ENCODE measurements around the gene STH.
"Not testable (repeated sequence)": the region's sequence is repeated elsewhere in the genome, so short reads cannot be mapped to it uniquely, and the experiment has no call there.

The STH gene

GRCh38 chr17:46019408-46019925 is 20.4 kb downstream of the STH start:
- peaks cover 13% of the 10 kb centered on the region for H3K36me3 Mint-ChIP-seq
- peaks cover 28% of the 10 kb centered on the region for H3K4me1 Mint-ChIP-seq
- peak overlapping the region; percentile 96 for H3K27ac Mint-ChIP-seq
- not testable (repeated sequence) for H3K9me3 Mint-ChIP-seq; DNase-seq (ENCODE audit: low spot score in 2 of 2); ATAC-seq
- peak overlapping the region; percentile 54 for H3K4me3 Mint-ChIP-seq

- Mint-ChIP-seq H3K27ac (peak overlapping the region; percentile 96), H3K36me3 (peaks cover 17% of the 10 kb centered on the region), H3K9me3 (no peaks in the 10 kb centered on the region), H3K4me3 (peak overlapping the region; percentile 54), H3K4me1 (peaks cover 30% of the 10 kb centered on the region)
- peak; percentile 42 to 75 for DNase-seq (ENCODE audit: low spot score in 2 of 2)
- peak; percentile 98 for ATAC-seq
Observed at GRCh38 chr17:46020023-46020761, 21.1 kb downstream of the STH start.

DNA sequence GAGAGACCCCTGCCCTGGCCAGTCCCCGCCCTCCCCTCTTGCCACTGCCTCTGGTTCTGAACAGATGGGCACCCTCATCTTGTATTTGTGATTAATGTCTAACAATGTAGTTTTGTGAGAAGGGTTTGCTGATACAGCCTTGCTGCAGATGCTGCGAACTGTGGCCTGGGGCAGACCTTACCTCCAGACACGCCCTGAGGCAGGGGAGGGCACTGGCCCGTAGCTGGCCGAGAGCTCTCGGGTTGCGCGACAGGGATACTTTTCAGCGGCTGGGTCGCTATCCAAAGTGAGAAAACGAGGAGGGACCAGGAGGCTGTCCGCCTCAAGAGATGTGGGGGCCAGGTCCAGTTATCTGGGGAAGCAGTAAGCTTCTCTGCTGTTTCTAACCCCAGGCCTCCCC is 21.9 kb downstream of the STH start:
- no peaks in the 10 kb centered on the region for H3K9me3 Mint-ChIP-seq
- peaks cover 25% of the 10 kb centered on the region for H3K36me3 Mint-ChIP-seq

GRCh38 chr17:46023366-46023765 is 24.3 kb downstream of the STH start:
- not testable (repeated sequence) for H3K4me3 Mint-ChIP-seq; ATAC-seq; DNase-seq (ENCODE audit: low spot score in 2 of 2); H3K9me3 Mint-ChIP-seq
- Mint-ChIP-seq H3K27ac (peak overlapping the region; percentile 86), H3K4me1 (peaks cover 48% of the 10 kb centered on the region), H3K36me3 (peaks cover 45% of the 10 kb centered on the region)

More for the DNA sequence above, 21.9 kb downstream of the STH start:
- Mint-ChIP-seq H3K4me3 (no peak overlapping the region), H3K27ac (peak overlapping the region; percentile 96), H3K4me1 (peaks cover 38% of the 10 kb centered on the region)
- no peak for ATAC-seq
- DNase-seq (ENCODE audit: low spot score in 2 of 2): no peak

GRCh38 chr17:46023783-46024388 is 24.8 kb downstream of the STH start:
- peak overlapping the region; percentile 86 for H3K27ac Mint-ChIP-seq

GRCh38 chr17:46024590-46024989 is 25.5 kb downstream of the STH start:
- Mint-ChIP-seq H3K4me1 (peaks cover 44% of the 10 kb centered on the region), H3K27ac (peak overlapping the region; percentile 86), H3K4me3 (no peak overlapping the region), H3K36me3 (peaks cover 57% of the 10 kb centered on the region), H3K9me3 (no peaks in the 10 kb centered on the region)
- no peak for ATAC-seq
- no peak for DNase-seq (ENCODE audit: low spot score in 2 of 2)

More at GRCh38 chr17:46023783-46024388, 24.8 kb downstream of the STH start:
- DNase-seq (ENCODE audit: low spot score in 2 of 2) (no peak), ATAC-seq (no peak)
- Mint-ChIP-seq H3K4me3 (no peak overlapping the region), H3K36me3 (peaks cover 50% of the 10 kb centered on the region), H3K9me3 (no peaks in the 10 kb centered on the region), H3K4me1 (peaks cover 43% of the 10 kb centered on the region)

DNA sequence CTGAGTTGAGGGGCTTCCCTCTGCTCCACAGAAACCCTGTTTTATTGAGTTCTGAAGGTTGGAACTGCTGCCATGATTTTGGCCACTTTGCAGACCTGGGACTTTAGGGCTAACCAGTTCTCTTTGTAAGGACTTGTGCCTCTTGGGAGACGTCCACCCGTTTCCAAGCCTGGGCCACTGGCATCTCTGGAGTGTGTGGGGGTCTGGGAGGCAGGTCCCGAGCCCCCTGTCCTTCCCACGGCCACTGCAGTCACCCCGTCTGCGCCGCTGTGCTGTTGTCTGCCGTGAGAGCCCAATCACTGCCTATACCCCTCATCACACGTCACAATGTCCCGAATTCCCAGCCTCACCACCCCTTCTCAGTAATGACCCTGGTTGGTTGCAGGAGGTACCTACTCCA is 26.0 kb downstream of the STH start:
- Mint-ChIP-seq H3K36me3 (peaks cover 62% of the 10 kb centered on the region), H3K27ac (peak overlapping the region; percentile 86), H3K4me1 (peaks cover 42% of the 10 kb centered on the region), H3K4me3 (no peak overlapping the region), H3K9me3 (no peaks in the 10 kb centered on the region)
- no peak for ATAC-seq
- DNase-seq (ENCODE audit: low spot score in 2 of 2): no peak

DNA sequence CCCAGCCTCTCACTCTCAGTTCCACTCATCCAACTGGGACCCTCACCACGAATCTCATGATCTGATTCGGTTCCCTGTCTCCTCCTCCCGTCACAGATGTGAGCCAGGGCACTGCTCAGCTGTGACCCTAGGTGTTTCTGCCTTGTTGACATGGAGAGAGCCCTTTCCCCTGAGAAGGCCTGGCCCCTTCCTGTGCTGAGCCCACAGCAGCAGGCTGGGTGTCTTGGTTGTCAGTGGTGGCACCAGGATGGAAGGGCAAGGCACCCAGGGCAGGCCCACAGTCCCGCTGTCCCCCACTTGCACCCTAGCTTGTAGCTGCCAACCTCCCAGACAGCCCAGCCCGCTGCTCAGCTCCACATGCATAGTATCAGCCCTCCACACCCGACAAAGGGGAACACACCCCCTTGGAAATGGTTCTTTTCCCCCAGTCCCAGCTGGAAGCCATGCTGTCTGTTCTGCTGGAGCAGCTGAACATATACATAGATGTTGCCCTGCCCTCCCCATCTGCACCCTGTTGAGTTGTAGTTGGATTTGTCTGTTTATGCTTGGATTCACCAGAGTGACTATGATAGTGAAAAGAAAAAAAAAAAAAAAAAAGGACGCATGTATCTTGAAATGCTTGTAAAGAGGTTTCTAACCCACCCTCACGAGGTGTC is 26.6 kb downstream of the STH start:
- Mint-ChIP-seq H3K4me1 (peaks cover 42% of the 10 kb centered on the region), H3K9me3 (no peaks in the 10 kb centered on the region), H3K27ac (peak overlapping the region; percentile 86), H3K36me3 (peaks cover 68% of the 10 kb centered on the region), H3K4me3 (no peak overlapping the region)
- ATAC-seq: no peak
- no peak for DNase-seq (ENCODE audit: low spot score in 2 of 2)

GRCh38 chr17:46026166-46027047 is 27.4 kb downstream of the STH start:
- H3K4me3 Mint-ChIP-seq: no peak overlapping the region
- peaks cover 37% of the 10 kb centered on the region for H3K4me1 Mint-ChIP-seq
- peaks cover 75% of the 10 kb centered on the region for H3K36me3 Mint-ChIP-seq
- H3K27ac Mint-ChIP-seq: peak overlapping the region; percentile 86
- no peaks in the 10 kb centered on the region for H3K9me3 Mint-ChIP-seq
- DNase-seq (ENCODE audit: low spot score in 2 of 2): no peak
- no peak for ATAC-seq

- ATAC-seq: no peak
- Mint-ChIP-seq H3K27ac (peak overlapping the region; percentile 86), H3K4me1 (peaks cover 37% of the 10 kb centered on the region), H3K36me3 (peaks cover 84% of the 10 kb centered on the region), H3K9me3 (no peaks in the 10 kb centered on the region), H3K4me3 (no peak overlapping the region)
- no peak for DNase-seq (ENCODE audit: low spot score in 2 of 2)
Observed at GRCh38 chr17:46027048-46027975, 28.3 kb downstream of the STH start.

DNA sequence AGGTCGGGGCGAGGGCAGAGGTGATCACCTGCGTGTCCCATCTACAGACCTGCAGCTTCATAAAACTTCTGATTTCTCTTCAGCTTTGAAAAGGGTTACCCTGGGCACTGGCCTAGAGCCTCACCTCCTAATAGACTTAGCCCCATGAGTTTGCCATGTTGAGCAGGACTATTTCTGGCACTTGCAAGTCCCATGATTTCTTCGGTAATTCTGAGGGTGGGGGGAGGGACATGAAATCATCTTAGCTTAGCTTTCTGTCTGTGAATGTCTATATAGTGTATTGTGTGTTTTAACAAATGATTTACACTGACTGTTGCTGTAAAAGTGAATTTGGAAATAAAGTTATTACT is 28.9 kb downstream of the STH start:
- H3K4me1 Mint-ChIP-seq: peaks cover 37% of the 10 kb centered on the region

DNA sequence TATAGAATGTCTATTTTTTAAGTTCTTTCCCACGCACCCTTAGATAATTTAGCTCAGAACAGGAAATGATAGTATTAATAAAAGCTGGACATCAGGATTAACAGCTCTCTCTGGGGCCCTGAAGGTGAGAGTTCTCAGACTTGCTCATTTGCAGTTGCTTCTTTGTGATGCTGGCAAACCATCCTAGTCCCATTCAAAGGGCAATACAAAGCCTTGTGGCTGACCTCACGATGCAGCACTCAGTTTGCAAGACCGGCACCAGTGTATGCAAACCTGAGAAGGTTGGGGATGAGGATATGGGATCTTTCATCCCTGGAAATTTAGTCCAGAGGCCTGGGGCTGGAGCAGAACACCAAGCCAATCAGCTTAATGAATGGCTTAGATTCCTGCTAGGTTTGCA is 29.3 kb downstream of the STH start:
- peak overlapping the region; percentile 86 for H3K27ac Mint-ChIP-seq
- ATAC-seq (no peak), DNase-seq (ENCODE audit: low spot score in 2 of 2) (no peak)
- H3K9me3 Mint-ChIP-seq: no peaks in the 10 kb centered on the region
- peaks cover 91% of the 10 kb centered on the region for H3K36me3 Mint-ChIP-seq
- no peak overlapping the region for H3K4me3 Mint-ChIP-seq
- H3K4me1 Mint-ChIP-seq: peaks cover 37% of the 10 kb centered on the region

More for the DNA sequence above, 28.9 kb downstream of the STH start:
- no peaks in the 10 kb centered on the region for H3K9me3 Mint-ChIP-seq
- no peak overlapping the region for H3K4me3 Mint-ChIP-seq
- ATAC-seq (no peak), DNase-seq (ENCODE audit: low spot score in 2 of 2) (no peak)
- H3K27ac Mint-ChIP-seq: peak overlapping the region; percentile 86
- peaks cover 91% of the 10 kb centered on the region for H3K36me3 Mint-ChIP-seq

DNA sequence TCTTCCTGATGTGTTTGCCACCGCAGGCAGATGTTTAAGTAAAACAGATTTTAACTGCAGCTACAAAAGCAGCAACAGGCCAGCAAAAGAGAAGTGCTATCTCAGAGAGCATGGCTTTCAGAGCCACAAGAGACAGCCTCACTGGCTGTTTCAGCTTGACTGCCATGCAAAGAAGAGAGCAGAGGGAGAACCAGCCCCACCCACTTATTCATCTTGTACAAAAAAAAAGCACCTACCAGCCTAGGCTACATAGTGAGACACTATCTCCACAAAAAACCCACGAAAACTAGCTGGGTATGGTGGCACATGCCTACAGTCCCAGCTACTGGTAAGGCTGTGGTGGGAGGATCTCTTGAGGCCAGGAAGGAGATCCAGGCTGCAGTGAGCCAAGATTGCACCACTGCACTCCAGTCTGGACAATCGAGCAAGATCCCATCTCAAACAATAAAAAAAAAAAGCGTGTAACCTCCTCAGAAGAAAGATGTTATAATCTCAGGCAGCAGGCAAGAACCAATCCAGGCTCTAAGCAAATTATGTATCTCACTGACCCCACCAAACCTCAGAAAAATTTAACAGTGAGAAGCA is 30.0 kb downstream of the STH start:
- ATAC-seq: peak; percentile 31
- peaks cover 93% of the 10 kb centered on the region for H3K36me3 Mint-ChIP-seq
- peak overlapping the region; percentile 38 for H3K27ac Mint-ChIP-seq
- H3K4me3 Mint-ChIP-seq: no peak overlapping the region
- peaks cover 37% of the 10 kb centered on the region for H3K4me1 Mint-ChIP-seq
- no peak for DNase-seq (ENCODE audit: low spot score in 2 of 2)
- H3K9me3 Mint-ChIP-seq: no peaks in the 10 kb centered on the region

DNA sequence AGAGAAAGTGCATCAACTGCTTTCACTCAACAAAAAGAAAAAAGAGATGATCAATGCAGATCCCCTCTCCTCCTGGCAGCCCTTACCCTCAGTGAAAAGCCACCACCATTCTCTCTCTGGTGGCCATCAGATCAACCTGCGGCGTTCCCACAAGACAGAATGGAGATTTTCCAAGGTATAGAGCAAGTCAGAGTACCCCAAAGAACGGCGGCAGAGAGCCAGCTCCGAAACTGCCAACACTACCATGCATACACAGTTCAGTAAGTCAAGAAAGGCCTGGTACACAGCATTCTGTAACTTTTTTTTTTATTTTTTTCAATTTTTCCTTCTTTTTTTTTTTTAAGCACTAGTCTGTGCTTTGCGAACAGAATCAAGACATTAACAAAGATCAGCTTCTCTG is 30.6 kb downstream of the STH start:
- ATAC-seq (no peak), DNase-seq (ENCODE audit: low spot score in 2 of 2) (no peak)
- H3K36me3 Mint-ChIP-seq: peaks cover 93% of the 10 kb centered on the region
- H3K27ac Mint-ChIP-seq: peak overlapping the region; percentile 38
- peaks cover 37% of the 10 kb centered on the region for H3K4me1 Mint-ChIP-seq
- no peaks in the 10 kb centered on the region for H3K9me3 Mint-ChIP-seq
- H3K4me3 Mint-ChIP-seq: no peak overlapping the region
